A549 (cell line): ENCODE results near the gene ADRB1. TPM values are rescaled to one million over a fixed set of nuclear protein-coding genes. Genes with fewer than 3 reads are reported as not detected.

Source experiments
- ATAC-seq, 2 experiments: fragments of 200-7000 bp in 1 of 2; fragments of >200 bp in 1 of 2; cut with Nextera tagmentation in 1 of 2; cut with Tn5 transposase in 1 of 2; 3 replicates each; pipeline versions ENCODE4 v1.8.0 to v1.9.1; 2018 to 2020; ENCODE audit warnings: mild to moderate bottlenecking in 1 of 2, moderate library complexity in 1 of 2
- CTCF ChIA-PET: fragments of 300-600 bp; sonication (Branson Sonifier 250); formaldehyde crosslinking; extraction: SDS; loops from one replicate; lab custom pipeline; 2021; ENCODE audit warnings: antibody characterized with exemption, inconsistent platforms; lab: Yijun Ruan, JAX
- POLR2A ChIA-PET: fragments of 350-600 bp; formaldehyde crosslinking; extraction: SDS; loops from one replicate; lab custom pipeline; 2021; ENCODE audit warnings: antibody characterized with exemption, inconsistent platforms; lab: Yijun Ruan, JAX
- DNase-seq, 2 experiments: peaks; one replicate each; pipeline versions ENCODE4 v3.0.0 to v3.0.0-alpha.2; 2011 to 2016; ENCODE audit warnings: low read depth in 1 of 2, low spot score in 1 of 2
- FAIRE-seq: peaks from 2 replicates; lab custom pipeline; 2011; peaks lifted over from hg19 to GRCh38; lab: Jason Lieb, UNC
- H3K27ac ChIP-seq, 2 experiments: fragments of >200 bp; sonication (Bioruptor Twin); formaldehyde crosslinking; 3 replicates each; pipeline ENCODE4 v1.5.1; 2016 to 2017
- H3K4me1 ChIP-seq: fragments of >200 bp; sonication (Bioruptor Twin); formaldehyde crosslinking; 3 replicates; pipeline ENCODE4 v1.6.1; 2016
- H3K4me2 ChIP-seq: fragments of >200 bp; sonication (Bioruptor Twin); formaldehyde crosslinking; 3 replicates; pipeline ENCODE4 v1.6.1; 2016
- H3K4me3 ChIP-seq: fragments of >200 bp; sonication (Bioruptor Twin); formaldehyde crosslinking; 3 replicates; pipeline ENCODE4 v1.5.1; 2016
- H3K9me3 ChIP-seq: fragments of >200 bp; sonication (Bioruptor Twin); formaldehyde crosslinking; 3 replicates; pipeline ENCODE4 v1.6.1; 2016
- CBX8 ChIP-seq: fragments of 200-600 bp; sonication (generic); IDR thresholded peaks from 2 replicates; pipeline ENCODE4 v1.6.1; 2016
- CHD4 ChIP-seq: fragments of 200-600 bp; sonication (generic); IDR thresholded peaks from 2 replicates; pipeline ENCODE4 v1.6.1; 2016; ENCODE audit warnings: antibody characterized with exemption, mild to moderate bottlenecking, borderline replicate concordance
- EHMT2 ChIP-seq: fragments of 200-600 bp; sonication (generic); IDR thresholded peaks from 2 replicates; pipeline ENCODE4 v1.6.1; 2016; ENCODE audit warnings: antibody characterized with exemption, low read depth, mild to moderate bottlenecking, moderate library complexity
- EP300 ChIP-seq, 2 experiments: fragments of >200 bp; sonication (Bioruptor Twin); formaldehyde crosslinking; IDR thresholded peaks; 2 replicates in 1 of 2; 3 replicates in 1 of 2; pipeline ENCODE4 v1.6.1; 2016 to 2017
- FOXS1 ChIP-seq: fragments of 250-450 bp; sonication (Bioruptor Pico); IDR thresholded peaks from 2 replicates; pipeline ENCODE4 v1.5.0; 2020; ENCODE audit warnings: mild to moderate bottlenecking, moderate library complexity
- HOXA7 ChIP-seq: fragments of 250-450 bp; sonication (Bioruptor Pico); IDR thresholded peaks from 2 replicates; pipeline ENCODE4 v1.5.0; 2020; ENCODE audit warnings: mild to moderate bottlenecking, moderate library complexity
- HOXB5 ChIP-seq: fragments of 250-450 bp; sonication (Bioruptor Pico); IDR thresholded peaks from 2 replicates; pipeline ENCODE4 v1.5.0; 2020; ENCODE audit warnings: mild to moderate bottlenecking, moderate library complexity
- JUN ChIP-seq, 2 experiments: fragments of >200 bp; sonication (Bioruptor Twin); formaldehyde crosslinking; IDR thresholded peaks; 2 replicates in 1 of 2; 3 replicates in 1 of 2; pipeline ENCODE4 v1.6.1; 2016 to 2017
- KDM1A ChIP-seq: fragments of 200-600 bp; sonication (generic); IDR thresholded peaks from 2 replicates; pipeline ENCODE4 v1.6.1; 2016; ENCODE audit warnings: low read depth, mild to moderate bottlenecking
- KDM5A ChIP-seq: fragments of 200-600 bp; sonication (generic); IDR thresholded peaks from 2 replicates; pipeline ENCODE4 v1.6.1; 2016; ENCODE audit warnings: antibody characterized with exemption, mild to moderate bottlenecking
- NPAS2 ChIP-seq: fragments of 250-450 bp; sonication (Bioruptor Pico); IDR thresholded peaks from 2 replicates; pipeline ENCODE4 v1.8.0; 2022; ENCODE audit warnings: mild to moderate bottlenecking, moderate library complexity, borderline replicate concordance
- POLR2A ChIP-seq: IDR thresholded peaks from 2 replicates; pipeline ENCODE4 v1.6.1; 2012; ENCODE audit warnings: mild to moderate bottlenecking, low read length
- RARB ChIP-seq: fragments of 250-450 bp; sonication (Bioruptor Pico); IDR thresholded peaks from 2 replicates; pipeline ENCODE4 v1.8.0; 2021; ENCODE audit warnings: mild to moderate bottlenecking, moderate library complexity
- RFX5 ChIP-seq: fragments of 450-650 bp; IDR thresholded peaks from 2 replicates; pipeline ENCODE4 v1.7.1; 2014; ENCODE audit warnings: antibody characterized with exemption, mild to moderate bottlenecking, moderate library complexity
- TFCP2L1 ChIP-seq: fragments of 250-450 bp; sonication (Bioruptor Pico); IDR thresholded peaks from 2 replicates; pipeline ENCODE4 v1.5.0; 2021; ENCODE audit warnings: mild to moderate bottlenecking
- ZNF302 ChIP-seq: fragments of 250-450 bp; sonication (Bioruptor Pico); IDR thresholded peaks from 2 replicates; pipeline ENCODE4 v1.9.0; 2021; ENCODE audit warnings: inconsistent platforms, mild to moderate bottlenecking, moderate library complexity
- WGBS: methylation state at CpG from one replicate; pipeline ENCODE4 v1.1.6; 2017; ENCODE audit errors: missing lambda C conversion rate; 5-methylcytosine and 5-hydroxymethylcytosine counted together
- polyA plus RNA-seq, 4 experiments: library from polyadenylated mRNA; depleted of rRNA in 3 of 4; stranded (reverse); fragments of >200 nt; fragmentation: RNase III in 1 of 4; extraction: RNeasy Plus Mini Kit Qiagen cat#74134 plus additional on column Dnase treatment in 1 of 4; gene quantifications; 2 replicates in 3 of 4; 3 replicates in 1 of 4; pipeline ENCODE4 v1.2.3, GENCODE V29; 2011 to 2017
- TF ChIP-seq, protein P1 (sequence below): IDR thresholded peaks from 2 replicates; pipeline ENCODE4 v1.6.1; 2012; ENCODE audit warnings: low read depth, borderline replicate concordance
- TF ChIP-seq, protein P2 (sequence below): fragments of >200 bp; sonication (Bioruptor Twin); formaldehyde crosslinking; IDR thresholded peaks from 3 replicates; pipeline ENCODE4 v1.6.1; 2016
- TF ChIP-seq, protein P3 (sequence below): fragments of 450-650 bp; IDR thresholded peaks from 2 replicates; pipeline ENCODE4 v1.6.1; 2014; ENCODE audit warnings: antibody characterized with exemption
- TF ChIP-seq, protein P4 (sequence below): fragments of 150-350 bp; IDR thresholded peaks from 2 replicates; pipeline ENCODE4 v1.6.1; 2014; ENCODE audit warnings: low read depth, mild to moderate bottlenecking, low read length
- TF ChIP-seq, protein P5 (sequence below): IDR thresholded peaks from 2 replicates; pipeline ENCODE4 v1.6.1; 2012
- TF ChIP-seq, protein P6 (sequence below): fragments of >200 bp; sonication (Bioruptor Twin); formaldehyde crosslinking; IDR thresholded peaks from 3 replicates; pipeline ENCODE4 v1.5.1; 2016

The ADRB1 gene
- polyA plus RNA-seq, 2 of the 4 experiments (the other 2 are of a cell fraction) = 0.58 to 0.75 TPM

DNA sequence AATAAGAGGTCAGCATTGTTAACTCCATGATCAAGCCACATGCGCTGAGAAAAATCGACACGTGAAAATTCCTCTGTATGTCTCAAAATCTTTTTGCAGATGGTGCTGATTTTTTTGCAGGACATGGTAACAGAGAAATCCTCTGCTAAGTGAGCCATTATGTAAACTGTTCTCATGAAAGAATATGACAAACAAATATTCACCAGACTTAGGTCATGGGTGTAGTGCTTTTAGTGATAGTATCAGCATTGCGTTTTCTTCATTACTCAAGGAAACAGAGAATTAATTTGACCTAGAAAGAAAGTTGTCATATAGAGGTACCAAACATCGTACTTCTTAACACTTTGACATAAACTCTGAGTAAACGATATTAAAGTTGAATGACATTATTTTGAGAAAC lies 34.7 kb downstream of the ADRB1 start:
- 85% methylated on average over 6 of the region's 6 CpGs for WGBS
- Histone ChIP-seq H3K27ac (no peak overlapping the region), H3K4me2 (no peak overlapping the region), H3K4me3 (no peak overlapping the region), H3K4me1 (peaks cover 16% of the 10 kb centered on the region), H3K9me3 (no peaks in the 10 kb centered on the region)
- TF ChIP-seq, protein P1, sequence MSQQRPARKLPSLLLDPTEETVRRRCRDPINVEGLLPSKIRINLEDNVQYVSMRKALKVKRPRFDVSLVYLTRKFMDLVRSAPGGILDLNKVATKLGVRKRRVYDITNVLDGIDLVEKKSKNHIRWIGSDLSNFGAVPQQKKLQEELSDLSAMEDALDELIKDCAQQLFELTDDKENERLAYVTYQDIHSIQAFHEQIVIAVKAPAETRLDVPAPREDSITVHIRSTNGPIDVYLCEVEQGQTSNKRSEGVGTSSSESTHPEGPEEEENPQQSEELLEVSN = no peak
- TF ChIP-seq POLR2A = no peak
- no peak for TF ChIP-seq KDM5A
- TF ChIP-seq HOXA7 (CRISPR knock-in tag) = no peak
- no peak for TF ChIP-seq JUN (IDR thresholded peaks at IDR 0.05)
- no peak for TF ChIP-seq RARB (CRISPR knock-in tag)
- TF ChIP-seq, protein P2, sequence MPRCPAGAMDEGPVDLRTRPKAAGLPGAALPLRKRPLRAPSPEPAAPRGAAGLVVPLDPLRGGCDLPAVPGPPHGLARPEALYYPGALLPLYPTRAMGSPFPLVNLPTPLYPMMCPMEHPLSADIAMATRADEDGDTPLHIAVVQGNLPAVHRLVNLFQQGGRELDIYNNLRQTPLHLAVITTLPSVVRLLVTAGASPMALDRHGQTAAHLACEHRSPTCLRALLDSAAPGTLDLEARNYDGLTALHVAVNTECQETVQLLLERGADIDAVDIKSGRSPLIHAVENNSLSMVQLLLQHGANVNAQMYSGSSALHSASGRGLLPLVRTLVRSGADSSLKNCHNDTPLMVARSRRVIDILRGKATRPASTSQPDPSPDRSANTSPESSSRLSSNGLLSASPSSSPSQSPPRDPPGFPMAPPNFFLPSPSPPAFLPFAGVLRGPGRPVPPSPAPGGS = no peak
- TF ChIP-seq, protein P3, sequence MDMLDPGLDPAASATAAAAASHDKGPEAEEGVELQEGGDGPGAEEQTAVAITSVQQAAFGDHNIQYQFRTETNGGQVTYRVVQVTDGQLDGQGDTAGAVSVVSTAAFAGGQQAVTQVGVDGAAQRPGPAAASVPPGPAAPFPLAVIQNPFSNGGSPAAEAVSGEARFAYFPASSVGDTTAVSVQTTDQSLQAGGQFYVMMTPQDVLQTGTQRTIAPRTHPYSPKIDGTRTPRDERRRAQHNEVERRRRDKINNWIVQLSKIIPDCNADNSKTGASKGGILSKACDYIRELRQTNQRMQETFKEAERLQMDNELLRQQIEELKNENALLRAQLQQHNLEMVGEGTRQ = no peak
- TF ChIP-seq TFCP2L1 (CRISPR knock-in tag) = no peak
- TF ChIP-seq, protein P4, sequence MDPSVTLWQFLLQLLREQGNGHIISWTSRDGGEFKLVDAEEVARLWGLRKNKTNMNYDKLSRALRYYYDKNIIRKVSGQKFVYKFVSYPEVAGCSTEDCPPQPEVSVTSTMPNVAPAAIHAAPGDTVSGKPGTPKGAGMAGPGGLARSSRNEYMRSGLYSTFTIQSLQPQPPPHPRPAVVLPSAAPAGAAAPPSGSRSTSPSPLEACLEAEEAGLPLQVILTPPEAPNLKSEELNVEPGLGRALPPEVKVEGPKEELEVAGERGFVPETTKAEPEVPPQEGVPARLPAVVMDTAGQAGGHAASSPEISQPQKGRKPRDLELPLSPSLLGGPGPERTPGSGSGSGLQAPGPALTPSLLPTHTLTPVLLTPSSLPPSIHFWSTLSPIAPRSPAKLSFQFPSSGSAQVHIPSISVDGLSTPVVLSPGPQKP = no peak
- TF ChIP-seq EP300 (IDR thresholded peaks at IDR 0.05) = no peak
- TF ChIP-seq NPAS2 (CRISPR knock-in tag) = no peak
- TF ChIP-seq ZNF302 (CRISPR knock-in tag) = no peak
- no peak for TF ChIP-seq RFX5
- no peak for TF ChIP-seq CHD4
- TF ChIP-seq, protein P5, sequence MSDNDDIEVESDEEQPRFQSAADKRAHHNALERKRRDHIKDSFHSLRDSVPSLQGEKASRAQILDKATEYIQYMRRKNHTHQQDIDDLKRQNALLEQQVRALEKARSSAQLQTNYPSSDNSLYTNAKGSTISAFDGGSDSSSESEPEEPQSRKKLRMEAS = no peak
- TF ChIP-seq, protein P6, sequence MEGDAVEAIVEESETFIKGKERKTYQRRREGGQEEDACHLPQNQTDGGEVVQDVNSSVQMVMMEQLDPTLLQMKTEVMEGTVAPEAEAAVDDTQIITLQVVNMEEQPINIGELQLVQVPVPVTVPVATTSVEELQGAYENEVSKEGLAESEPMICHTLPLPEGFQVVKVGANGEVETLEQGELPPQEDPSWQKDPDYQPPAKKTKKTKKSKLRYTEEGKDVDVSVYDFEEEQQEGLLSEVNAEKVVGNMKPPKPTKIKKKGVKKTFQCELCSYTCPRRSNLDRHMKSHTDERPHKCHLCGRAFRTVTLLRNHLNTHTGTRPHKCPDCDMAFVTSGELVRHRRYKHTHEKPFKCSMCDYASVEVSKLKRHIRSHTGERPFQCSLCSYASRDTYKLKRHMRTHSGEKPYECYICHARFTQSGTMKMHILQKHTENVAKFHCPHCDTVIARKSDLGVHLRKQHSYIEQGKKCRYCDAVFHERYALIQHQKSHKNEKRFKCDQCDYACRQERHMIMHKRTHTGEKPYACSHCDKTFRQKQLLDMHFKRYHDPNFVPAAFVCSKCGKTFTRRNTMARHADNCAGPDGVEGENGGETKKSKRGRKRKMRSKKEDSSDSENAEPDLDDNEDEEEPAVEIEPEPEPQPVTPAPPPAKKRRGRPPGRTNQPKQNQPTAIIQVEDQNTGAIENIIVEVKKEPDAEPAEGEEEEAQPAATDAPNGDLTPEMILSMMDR = no peak
- no peak for TF ChIP-seq HOXB5 (CRISPR knock-in tag)
- no peak for TF ChIP-seq CBX8
- DNase-seq = no peak
- CTCF ChIA-PET = interaction anchor here (0.8 kb wide), 1 partner anchor 8 kb away, joined by 3 read pairs; no protein-coding TSS in a partner anchor
- POLR2A ChIA-PET = no interaction called here
- FAIRE-seq = no peak
- ATAC-seq = no peak

DNA sequence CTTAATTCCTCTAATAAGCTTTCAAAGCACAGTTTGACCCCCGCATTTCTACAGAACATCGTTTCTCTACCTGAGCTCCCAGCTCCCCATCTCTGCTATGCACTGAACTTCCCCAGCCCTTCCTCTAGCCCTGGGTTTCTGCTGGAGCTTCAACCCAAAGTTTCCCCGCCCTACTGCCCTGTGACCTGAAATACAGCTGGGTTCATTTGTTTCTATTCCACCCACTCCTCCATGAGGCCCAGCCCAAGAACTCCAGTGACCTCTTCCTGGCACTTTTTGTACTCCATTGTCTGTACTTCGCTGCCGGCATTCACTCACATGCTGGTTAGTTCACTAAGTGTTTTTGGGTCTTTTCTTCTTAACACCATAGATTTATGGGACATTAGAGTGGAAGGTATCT lies 35.8 kb downstream of the ADRB1 start:
- ChIA-PET CTCF (interaction anchor here (0.8 kb wide), 1 partner anchor 9 kb away, joined by 3 read pairs; no protein-coding TSS in a partner anchor), POLR2A (no interaction called here)
- H3K4me2 ChIP-seq = no peak overlapping the region
- ATAC-seq (no peak), DNase-seq (no peak), FAIRE-seq (no peak)
- 86% methylated on average over 5 of the region's 5 CpGs for WGBS
- TF ChIP-seq RARB (CRISPR knock-in tag) (no peak), KDM1A (no peak), ZNF302 (CRISPR knock-in tag) (no peak), EHMT2 (no peak), FOXS1 (CRISPR knock-in tag) (no peak), TFCP2L1 (CRISPR knock-in tag) (no peak), NPAS2 (CRISPR knock-in tag) (no peak)
- no peaks in the 10 kb centered on the region for H3K9me3 ChIP-seq
- H3K4me1 ChIP-seq = peaks cover 16% of the 10 kb centered on the region
- H3K4me3 ChIP-seq = no peak overlapping the region
- H3K27ac ChIP-seq = no peak overlapping the region
